RWPE1 (cell line): Measurements from ENCODE around the gene MAP2K3.

Experiments used
- CTCF ChIA-PET: fragments of 350-600 bp; sonication (Branson Sonifier 250); formaldehyde crosslinking; extraction: SDS; loops from one replicate; lab custom pipeline; 2021; lab: Yijun Ruan, JAX
- POLR2A ChIA-PET: fragments of 400-600 bp; formaldehyde crosslinking; extraction: SDS; loops from one replicate; lab custom pipeline; 2020; ENCODE audit warnings: antibody characterized with exemption; ENCODE audit not compliant: low non-redundant PET; lab: Yijun Ruan, JAX
- DNase-seq: peaks from one replicate; pipeline ENCODE4 v3.0.0; 2012; ENCODE audit warnings: low spot score
- H3K27ac ChIP-seq: fragments of 450-650 bp; 2 replicates; pipeline ENCODE4 v1.5.1; 2017
- TF ChIP-seq, protein P1 (sequence below): fragments of 450-650 bp; conservative IDR thresholded peaks from 2 replicates; pipeline ENCODE4 v1.5.1; 2017; ENCODE audit warnings: low read depth, mild to moderate bottlenecking

The MAP2K3 gene

DNA sequence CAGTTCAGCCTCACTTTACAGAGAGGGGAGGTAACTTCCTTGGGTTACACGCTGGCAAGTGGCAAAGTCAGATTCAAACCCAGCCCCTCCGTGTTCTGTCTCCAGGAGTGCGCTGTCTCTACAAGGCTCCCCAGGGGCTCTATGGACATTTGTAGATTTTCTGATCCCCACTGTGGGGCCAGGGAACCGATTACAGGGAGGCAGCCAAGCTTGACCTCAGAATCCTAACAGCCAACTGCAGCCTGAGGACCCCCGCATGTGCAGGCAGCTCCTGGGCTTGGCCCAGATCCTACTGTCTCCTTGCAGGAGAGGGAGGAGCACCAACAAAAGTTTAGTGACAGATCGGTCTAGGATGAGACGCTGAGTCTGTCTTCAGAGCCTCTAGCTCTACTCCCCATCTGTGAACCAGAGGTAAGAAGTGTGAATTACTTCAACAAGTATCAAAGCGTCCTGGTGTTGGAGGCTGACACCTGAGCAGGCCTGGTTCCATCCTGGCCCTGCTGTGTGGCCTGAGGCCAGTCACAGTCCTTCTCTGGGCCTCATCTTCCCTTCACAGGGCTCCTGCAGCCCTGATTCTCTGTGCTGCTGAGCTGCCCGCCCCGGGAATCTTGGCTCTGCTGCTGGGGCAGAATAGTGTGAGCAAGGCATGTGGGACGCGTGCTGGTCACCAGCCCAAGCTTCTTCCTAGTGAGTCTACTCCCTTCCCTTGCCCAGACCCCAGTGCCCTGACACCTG, 22.1 kb upstream of the MAP2K3 start:
- no peak for DNase-seq
- no peak overlapping the region for H3K27ac ChIP-seq
- TF ChIP-seq, protein P1, sequence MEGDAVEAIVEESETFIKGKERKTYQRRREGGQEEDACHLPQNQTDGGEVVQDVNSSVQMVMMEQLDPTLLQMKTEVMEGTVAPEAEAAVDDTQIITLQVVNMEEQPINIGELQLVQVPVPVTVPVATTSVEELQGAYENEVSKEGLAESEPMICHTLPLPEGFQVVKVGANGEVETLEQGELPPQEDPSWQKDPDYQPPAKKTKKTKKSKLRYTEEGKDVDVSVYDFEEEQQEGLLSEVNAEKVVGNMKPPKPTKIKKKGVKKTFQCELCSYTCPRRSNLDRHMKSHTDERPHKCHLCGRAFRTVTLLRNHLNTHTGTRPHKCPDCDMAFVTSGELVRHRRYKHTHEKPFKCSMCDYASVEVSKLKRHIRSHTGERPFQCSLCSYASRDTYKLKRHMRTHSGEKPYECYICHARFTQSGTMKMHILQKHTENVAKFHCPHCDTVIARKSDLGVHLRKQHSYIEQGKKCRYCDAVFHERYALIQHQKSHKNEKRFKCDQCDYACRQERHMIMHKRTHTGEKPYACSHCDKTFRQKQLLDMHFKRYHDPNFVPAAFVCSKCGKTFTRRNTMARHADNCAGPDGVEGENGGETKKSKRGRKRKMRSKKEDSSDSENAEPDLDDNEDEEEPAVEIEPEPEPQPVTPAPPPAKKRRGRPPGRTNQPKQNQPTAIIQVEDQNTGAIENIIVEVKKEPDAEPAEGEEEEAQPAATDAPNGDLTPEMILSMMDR = no peak
- ChIA-PET POLR2A (no interaction called here), CTCF (no interaction called here)

DNA sequence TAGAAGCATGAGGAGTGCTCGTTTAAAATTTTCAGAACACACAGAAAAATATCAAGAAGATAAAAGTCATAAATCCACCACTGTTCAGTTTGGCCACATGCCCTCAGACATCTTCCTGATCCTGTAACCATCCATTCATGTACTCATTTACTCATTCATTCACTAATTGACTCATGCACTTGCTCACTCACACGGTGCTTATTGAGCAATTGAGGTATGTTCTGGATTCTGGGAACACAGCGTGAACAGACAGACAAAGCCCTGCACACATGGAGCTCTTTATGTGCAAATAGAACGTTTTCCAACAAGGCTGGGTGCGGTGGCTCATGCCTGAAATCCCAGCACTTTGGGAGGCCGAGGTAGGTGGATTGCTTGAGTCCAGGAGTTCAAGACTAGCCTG, 21.1 kb upstream of the MAP2K3 start:
- TF ChIP-seq, protein P1 = no peak
- ChIA-PET CTCF (no interaction called here), POLR2A (no interaction called here)
- H3K27ac ChIP-seq = no peak overlapping the region
- peak; percentile 78 for DNase-seq

DNA sequence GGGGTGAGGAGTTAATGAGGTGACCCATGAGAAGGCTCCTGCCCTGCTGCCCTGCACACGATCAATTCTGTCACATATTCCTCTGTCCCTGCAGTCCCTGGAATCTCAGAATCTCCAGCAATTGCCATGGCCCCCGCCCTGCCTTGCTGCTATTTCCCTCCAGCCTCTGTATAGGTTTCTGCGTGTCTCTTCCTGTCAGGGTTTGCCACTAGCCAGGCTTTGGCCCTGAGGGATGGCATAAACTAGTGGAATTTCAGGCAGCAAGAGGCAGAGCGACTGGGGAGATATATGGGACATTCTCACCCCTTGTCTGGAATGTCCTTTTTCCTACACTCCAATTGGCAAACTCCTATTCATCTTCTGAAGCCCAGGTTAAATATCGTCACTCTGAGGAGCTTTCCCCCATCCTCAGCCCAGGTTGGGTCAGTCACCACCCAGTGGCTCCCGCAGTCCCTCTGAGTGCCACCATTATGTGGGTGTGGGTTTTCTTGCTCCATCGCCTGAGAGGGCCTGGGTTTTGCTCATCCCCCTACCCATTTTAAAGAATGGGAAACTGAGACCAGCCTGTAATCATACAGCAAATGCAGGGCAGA, 15.8 kb upstream of the MAP2K3 start:
- peak overlapping the region; percentile 49 for H3K27ac ChIP-seq
- ChIA-PET POLR2A (no interaction called here), CTCF (interaction anchor here (0.6 kb wide), 1 partner anchor 149 kb away, joined by 3 read pairs; no protein-coding TSS in a partner anchor)
- DNase-seq = no peak
- TF ChIP-seq, protein P1 = no peak

DNA sequence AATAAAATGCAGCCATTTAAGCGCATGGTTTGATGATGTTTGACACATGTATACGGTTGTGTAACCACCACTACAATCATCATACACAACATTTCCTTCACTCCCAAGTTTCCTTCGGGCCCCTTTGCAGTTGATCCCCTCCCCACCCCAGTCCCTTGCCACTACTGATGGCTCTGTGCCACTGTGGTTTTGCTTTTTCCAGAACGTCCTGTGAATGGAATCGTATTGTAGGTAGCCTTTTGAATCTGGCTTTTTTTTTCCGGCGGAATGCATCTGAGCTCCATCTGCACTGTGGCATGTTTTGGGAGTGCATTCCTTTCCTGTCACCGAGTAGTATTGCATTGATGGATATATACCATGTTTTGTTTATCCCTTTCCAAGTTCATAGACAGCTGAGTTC, 15.1 kb upstream of the MAP2K3 start:
- no peak overlapping the region for H3K27ac ChIP-seq
- ChIA-PET CTCF (no interaction called here), POLR2A (no interaction called here)
- TF ChIP-seq, protein P1 = no peak
- no peak for DNase-seq

GRCh38 chr17:21271454-21272183, 12.9 kb upstream of the MAP2K3 start:
- ChIA-PET CTCF (no interaction called here), POLR2A (no interaction called here)
- TF ChIP-seq, protein P1 = no peak
- no peak overlapping the region for H3K27ac ChIP-seq
- no peak for DNase-seq

- TF ChIP-seq, protein P1 = no peak
- ChIA-PET CTCF (interaction anchor here (0.9 kb wide), 1 partner anchor 22 kb away, joined by 3 read pairs; no protein-coding TSS in a partner anchor), POLR2A (no interaction called here)
- DNase-seq = no peak
- no peak overlapping the region for H3K27ac ChIP-seq
Measured at GRCh38 chr17:21272250-21272649, 12.3 kb upstream of the MAP2K3 start.
